CD8-positive, alpha-beta memory T cell (primary cell): ENCODE data around the gene ELFN1. TPM values are rescaled to one million over a fixed set of nuclear protein-coding genes. Genes with fewer than 3 reads are reported as not detected.

Experiments used
- CTCF ChIA-PET: fragments of 350-600 bp; sonication (Branson Sonifier 250); formaldehyde crosslinking; loops from one replicate; lab custom pipeline; 2021; ENCODE audit warnings: antibody characterized with exemption; lab: Charles Lee
- POLR2A ChIA-PET: fragments of 350-600 bp; sonication (Branson Sonifier 250); formaldehyde crosslinking; loops from one replicate; lab custom pipeline; 2021; ENCODE audit warnings: antibody characterized with exemption; lab: Charles Lee
- DNase-seq, 5 donors: peaks; one replicate each; pipeline versions ENCODE4 v3.0.0 to v3.0.0-alpha.2; 2020 to 2022; ENCODE audit warnings: mixed read lengths in 1 of 5
- H3K27ac ChIP-seq: one replicate; pipeline ENCODE4 v1.7.0; 2013; ENCODE audit warnings: low read depth, mild to moderate bottlenecking, low read length, moderate library complexity
- H3K27me3 ChIP-seq: 2 replicates; pipeline ENCODE4 v1.7.0; 2013; ENCODE audit warnings: low read length, mild to moderate bottlenecking; ENCODE audit not compliant: insufficient read depth, poor library complexity, severe bottlenecking
- H3K36me3 ChIP-seq: 2 replicates; pipeline ENCODE4 v1.7.0; 2013; ENCODE audit warnings: mild to moderate bottlenecking, low read length, moderate library complexity; ENCODE audit not compliant: insufficient read depth
- H3K4me1 ChIP-seq: 2 replicates; pipeline ENCODE4 v1.7.0; 2013; ENCODE audit warnings: mild to moderate bottlenecking, low read length, moderate library complexity; ENCODE audit not compliant: insufficient read depth
- H3K4me3 ChIP-seq: 2 replicates; pipeline ENCODE4 v1.7.0; 2013; ENCODE audit warnings: mild to moderate bottlenecking, low read length
- H3K9me3 ChIP-seq: 2 replicates; pipeline ENCODE4 v1.7.0; 2013; ENCODE audit warnings: mild to moderate bottlenecking, low read length
- H3K27ac Mint-ChIP-seq, 8 donors: one replicate each; pipeline ENCODE4 v1.8.0; 2020 to 2021; ENCODE audit warnings: mixed read lengths in 8 of 8, mild to moderate bottlenecking in 6 of 8, inconsistent platforms in 3 of 8, moderate library complexity in 3 of 8
- H3K27me3 Mint-ChIP-seq, 2 donors: one replicate each; pipeline ENCODE4 v1.8.0; 2020 to 2021; ENCODE audit warnings: mixed read lengths in 2 of 2, mild to moderate bottlenecking in 1 of 2, moderate library complexity in 1 of 2
- H3K36me3 Mint-ChIP-seq, 3 donors: one replicate each; pipeline ENCODE4 v1.8.0; 2020 to 2021; ENCODE audit warnings: mixed read lengths in 3 of 3, inconsistent platforms in 1 of 3, mild to moderate bottlenecking in 1 of 3
- H3K4me1 Mint-ChIP-seq, 3 donors: one replicate each; pipeline ENCODE4 v1.8.0; 2020 to 2021; ENCODE audit warnings: mixed read lengths in 3 of 3, inconsistent platforms in 1 of 3, mild to moderate bottlenecking in 1 of 3
- H3K4me3 Mint-ChIP-seq, 7 donors: one replicate each; pipeline ENCODE4 v1.8.0; 2020 to 2021; ENCODE audit warnings: mixed read lengths in 7 of 7, mild to moderate bottlenecking in 6 of 7, moderate library complexity in 4 of 7, inconsistent platforms in 2 of 7
- H3K9me3 Mint-ChIP-seq, 5 donors: one replicate each; pipeline ENCODE4 v1.8.0; 2020 to 2022; ENCODE audit warnings: mixed read lengths in 5 of 5, mild to moderate bottlenecking in 3 of 5, moderate library complexity in 2 of 5, inconsistent platforms in 1 of 5
- polyA plus RNA-seq: library from polyadenylated mRNA; unstranded; fragments of 300-500 nt; fragmentation: Illumina TruSeq; gene quantifications from one replicate; pipeline ENCODE4 v1.2.3, GENCODE V29; 2021
- total RNA-seq, 2 experiments: library from RNA; stranded (reverse); gene quantifications; one replicate each; pipeline ENCODE4 v1.2.3, GENCODE V29; 2021

Gene ELFN1
- total and polyA plus RNA-seq, 3 experiments from 2014 or later: 0.15 to 0.22 (median 0.20) TPM

- Histone ChIP-seq H3K4me3 (no peak overlapping the region), H3K9me3 (no peaks in the 10 kb centered on the region), H3K4me1 (no peaks in the 10 kb centered on the region), H3K27ac (no peak overlapping the region), H3K27me3 (no peaks in the 10 kb centered on the region), H3K36me3 (no peaks in the 10 kb centered on the region)
- ChIA-PET POLR2A (no interaction called here), CTCF (no interaction called here)
- H3K4me3 Mint-ChIP-seq: no peak overlapping the region
- no peak overlapping the region for H3K27ac Mint-ChIP-seq
- DNase-seq: no peak
- no peaks in the 10 kb centered on the region for H3K4me1 Mint-ChIP-seq
- H3K36me3 Mint-ChIP-seq: no peaks in the 10 kb centered on the region
- H3K9me3 Mint-ChIP-seq: no peaks in the 10 kb centered on the region
- H3K27me3 Mint-ChIP-seq: peaks cover 8 to 27% of the 10 kb centered on the region in 2 donors
Measured at GRCh38 chr7:1645071-1645409, 25.0 kb upstream of the ELFN1 start.

GRCh38 chr7:1645476-1645875 is 24.6 kb upstream of the ELFN1 start:
- CTCF ChIA-PET: no interaction called here
- Histone ChIP-seq H3K27me3 (no peaks in the 10 kb centered on the region), H3K36me3 (no peaks in the 10 kb centered on the region), H3K4me3 (no peak overlapping the region), H3K27ac (no peak overlapping the region), H3K4me1 (no peaks in the 10 kb centered on the region), H3K9me3 (no peaks in the 10 kb centered on the region)
- Mint-ChIP-seq H3K4me1 (no peaks in the 10 kb centered on the region), H3K36me3 (no peaks in the 10 kb centered on the region), H3K27me3 (peaks cover 8 to 27% of the 10 kb centered on the region in 2 donors), H3K4me3 (no peak overlapping the region), H3K9me3 (no peaks in the 10 kb centered on the region), H3K27ac (no peak overlapping the region)
- POLR2A ChIA-PET: no interaction called here
- no peak for DNase-seq

GRCh38 chr7:1646391-1646790 is 23.7 kb upstream of the ELFN1 start:
- H3K4me1 Mint-ChIP-seq: no peaks in the 10 kb centered on the region
- no peak for DNase-seq
- no peak overlapping the region for H3K4me3 Mint-ChIP-seq
- Histone ChIP-seq H3K4me1 (no peaks in the 10 kb centered on the region), H3K27me3 (no peaks in the 10 kb centered on the region), H3K9me3 (no peaks in the 10 kb centered on the region), H3K36me3 (no peaks in the 10 kb centered on the region), H3K27ac (no peak overlapping the region), H3K4me3 (no peak overlapping the region)
- H3K36me3 Mint-ChIP-seq: no peaks in the 10 kb centered on the region
- H3K9me3 Mint-ChIP-seq: no peaks in the 10 kb centered on the region
- CTCF ChIA-PET: no interaction called here
- POLR2A ChIA-PET: no interaction called here
- H3K27me3 Mint-ChIP-seq: peaks cover 7 to 27% of the 10 kb centered on the region in 2 donors
- H3K27ac Mint-ChIP-seq: no peak overlapping the region

- ChIA-PET CTCF (no interaction called here), POLR2A (no interaction called here)
- DNase-seq: no peak
- H3K27me3 ChIP-seq: no peaks in the 10 kb centered on the region
- no peaks in the 10 kb centered on the region for H3K9me3 ChIP-seq
- H3K9me3 Mint-ChIP-seq: no peaks in the 10 kb centered on the region
- H3K4me1 ChIP-seq: no peaks in the 10 kb centered on the region
- H3K4me3 Mint-ChIP-seq: no peak overlapping the region
- no peaks in the 10 kb centered on the region for H3K4me1 Mint-ChIP-seq
- no peak overlapping the region for H3K27ac Mint-ChIP-seq
- H3K36me3 Mint-ChIP-seq: no peaks in the 10 kb centered on the region
- H3K27me3 Mint-ChIP-seq: peaks cover 7 to 24% of the 10 kb centered on the region in 2 donors
- H3K27ac ChIP-seq: no peak overlapping the region
- H3K4me3 ChIP-seq: no peak overlapping the region
- H3K36me3 ChIP-seq: no peaks in the 10 kb centered on the region
Measured at GRCh38 chr7:1646957-1647891, 22.9 kb upstream of the ELFN1 start.

- Mint-ChIP-seq H3K27me3 (peaks cover 3 to 21% of the 10 kb centered on the region in 2 donors), H3K27ac (no peak overlapping the region)
Measured at GRCh38 chr7:1647961-1648672, 22.0 kb upstream of the ELFN1 start.

GRCh38 chr7:1649751-1650326 is 20.2 kb upstream of the ELFN1 start:
- Histone ChIP-seq H3K27ac (no peak overlapping the region), H3K9me3 (no peaks in the 10 kb centered on the region), H3K36me3 (no peaks in the 10 kb centered on the region), H3K27me3 (no peaks in the 10 kb centered on the region), H3K4me3 (no peak overlapping the region), H3K4me1 (no peaks in the 10 kb centered on the region)
- Mint-ChIP-seq H3K36me3 (no peaks in the 10 kb centered on the region), H3K27me3 (peaks cover 2 to 26% of the 10 kb centered on the region in 2 donors), H3K9me3 (no peaks in the 10 kb centered on the region), H3K27ac (no peak overlapping the region), H3K4me1 (no peaks in the 10 kb centered on the region), H3K4me3 (no peak overlapping the region)
- ChIA-PET CTCF (no interaction called here), POLR2A (no interaction called here)
- DNase-seq: no peak

More at GRCh38 chr7:1647961-1648672, 22.0 kb upstream of the ELFN1 start:
- Mint-ChIP-seq H3K4me3 (no peak overlapping the region), H3K36me3 (no peaks in the 10 kb centered on the region), H3K9me3 (no peaks in the 10 kb centered on the region), H3K4me1 (no peaks in the 10 kb centered on the region)
- no peak overlapping the region for H3K4me3 ChIP-seq
- ChIA-PET CTCF (no interaction called here), POLR2A (no interaction called here)
- no peaks in the 10 kb centered on the region for H3K4me1 ChIP-seq
- H3K9me3 ChIP-seq: no peaks in the 10 kb centered on the region
- no peak for DNase-seq
- H3K27ac ChIP-seq: no peak overlapping the region
- H3K27me3 ChIP-seq: no peaks in the 10 kb centered on the region
- H3K36me3 ChIP-seq: no peaks in the 10 kb centered on the region

GRCh38 chr7:1650363-1651030 is 19.6 kb upstream of the ELFN1 start:
- Mint-ChIP-seq H3K36me3 (no peaks in the 10 kb centered on the region), H3K4me3 (no peak overlapping the region), H3K27me3 (peaks cover 2 to 26% of the 10 kb centered on the region in 2 donors), H3K4me1 (no peaks in the 10 kb centered on the region), H3K27ac (no peak overlapping the region), H3K9me3 (no peaks in the 10 kb centered on the region)
- Histone ChIP-seq H3K9me3 (no peaks in the 10 kb centered on the region), H3K36me3 (no peaks in the 10 kb centered on the region), H3K27me3 (no peaks in the 10 kb centered on the region), H3K4me3 (no peak overlapping the region), H3K4me1 (no peaks in the 10 kb centered on the region), H3K27ac (no peak overlapping the region)
- no peak for DNase-seq
- CTCF ChIA-PET: no interaction called here
- POLR2A ChIA-PET: no interaction called here
